Measurements from ENCODE around the gene HIP1. TPM values are rescaled to one million over a fixed set of nuclear protein-coding genes. Genes with fewer than 3 reads are reported as not detected.

The HIP1 gene
- total and polyA plus RNA-seq, 2 of the 13 experiments (the other 11 are each of a cell fraction or from before 2014, with no cell fraction given) = 4.5 to 6.2 TPM

DNA sequence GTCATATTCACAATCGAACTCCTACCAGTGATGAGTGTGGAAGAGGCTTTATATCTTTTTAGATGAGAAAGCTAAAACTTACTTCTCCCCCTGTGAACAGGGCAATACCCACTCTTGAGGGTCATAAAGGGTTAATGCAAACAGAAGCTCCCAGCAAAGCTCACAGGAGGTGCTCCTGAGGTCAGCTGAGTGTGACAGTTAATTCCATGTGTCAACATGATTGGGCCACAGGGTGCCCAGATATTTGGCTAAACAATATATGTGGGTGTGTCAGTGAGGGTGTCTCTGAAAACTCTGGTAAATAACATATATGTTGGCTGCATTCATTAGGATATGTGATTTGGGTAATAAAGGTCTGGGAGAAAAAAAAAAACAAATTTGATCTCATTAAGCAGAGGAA, 86.0 kb downstream of the HIP1 start (continued):
- peak in 1 of 2 experiments; percentile 17; a peak in 1 of 4 replicates for TF ChIP-seq EP300 (IDR thresholded peaks at IDR 0.05; ENCODE audit: low read depth in 2 of 2, low read length in 2 of 2)
- TF ChIP-seq EP300 (CRISPR knock-in tag; IDR thresholded peaks at IDR 0.05; ENCODE audit: borderline replicate concordance) = no peak
- TF ChIP-seq TGIF2 (CRISPR knock-in tag; IDR thresholded peaks at IDR 0.05) = 0 out of 2 replicates have a peak, but pooled peaks have one; percentile 48
- no peak for TF ChIP-seq GABPA (IDR thresholded peaks at IDR 0.05; ENCODE audit: low read depth, low read length)
- TF ChIP-seq GABPA (CRISPR knock-in tag; IDR thresholded peaks at IDR 0.05; ENCODE audit: low read depth) = no peak
- TF ChIP-seq, protein P1, sequence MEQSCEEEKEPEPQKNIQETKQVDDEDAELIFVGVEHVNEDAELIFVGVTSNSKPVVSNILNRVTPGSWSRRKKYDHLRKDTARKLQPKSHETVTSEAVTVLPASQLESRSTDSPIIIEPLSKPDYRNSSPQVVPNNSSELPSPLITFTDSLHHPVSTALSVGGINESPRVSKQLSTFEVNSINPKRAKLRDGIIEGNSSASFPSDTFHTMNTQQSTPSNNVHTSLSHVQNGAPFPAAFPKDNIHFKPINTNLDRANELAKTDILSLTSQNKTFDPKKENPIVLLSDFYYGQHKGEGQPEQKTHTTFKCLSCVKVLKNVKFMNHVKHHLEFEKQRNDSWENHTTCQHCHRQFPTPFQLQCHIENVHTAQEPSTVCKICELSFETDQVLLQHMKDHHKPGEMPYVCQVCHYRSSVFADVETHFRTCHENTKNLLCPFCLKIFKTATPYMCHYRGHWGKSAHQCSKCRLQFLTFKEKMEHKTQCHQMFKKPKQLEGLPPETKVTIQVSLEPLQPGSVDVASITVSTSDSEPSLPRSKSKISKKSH (CRISPR knock-in tag; IDR thresholded peaks at IDR 0.05; ENCODE audit: borderline replicate concordance) = no peak
- TF ChIP-seq ZNF652 (CRISPR knock-in tag; IDR thresholded peaks at IDR 0.05; ENCODE audit: borderline replicate concordance, low read depth) = peak; percentile 93
- peak; percentile 48 for TF ChIP-seq FOXA3 (CRISPR knock-in tag; IDR thresholded peaks at IDR 0.05)
- TF ChIP-seq ZNF605 (CRISPR knock-in tag; IDR thresholded peaks at IDR 0.05) = no peak
- TF ChIP-seq YEATS2 (CRISPR knock-in tag; IDR thresholded peaks at IDR 0.05; ENCODE audit: borderline replicate concordance) = no peak
- 0 out of 2 replicates have a peak, but pooled peaks have one; percentile 24 for TF ChIP-seq GATAD2A (CRISPR knock-in tag; IDR thresholded peaks at IDR 0.05)
- TF ChIP-seq FOXP1 (IDR thresholded peaks at IDR 0.05) = no peak
- TF ChIP-seq FOXP1 (CRISPR knock-in tag; IDR thresholded peaks at IDR 0.05) = peak; percentile 15; the same call in 1 of the 2 replicates
- TF ChIP-seq ZNF501 (CRISPR knock-in tag; IDR thresholded peaks at IDR 0.05) = no peak
- TF ChIP-seq KLF9 (CRISPR knock-in tag; IDR thresholded peaks at IDR 0.05; ENCODE audit: low read depth) = no peak
- no peak for TF ChIP-seq KLF6 (CRISPR knock-in tag; IDR thresholded peaks at IDR 0.05)
- TF ChIP-seq SOX6 (IDR thresholded peaks at IDR 0.05) = no peak
- TF ChIP-seq SOX6 (CRISPR knock-in tag; IDR thresholded peaks at IDR 0.05) = 0 out of 2 replicates have a peak, but pooled peaks have one; percentile 14
- TF ChIP-seq SOX13 (IDR thresholded peaks at IDR 0.05) = no peak
- peak in 1 of 2 experiments; percentile 51; a peak in 1 of 4 replicates for TF ChIP-seq SOX13 (CRISPR knock-in tag; conservative IDR thresholded peaks at IDR 0.05 in 1 of 2, IDR thresholded peaks at IDR 0.05 in 1 of 2)
- no peak for TF ChIP-seq HNRNPK (IDR thresholded peaks at IDR 0.05; ENCODE audit: low read depth, low read length, poor library complexity, severe bottlenecking)
- no peak for TF ChIP-seq NAIF1 (CRISPR knock-in tag; IDR thresholded peaks at IDR 0.05; ENCODE audit: borderline replicate concordance)
- 0 out of 4 replicates have a peak, but pooled peaks of 1 of the 2 experiments have one; percentile 22 for TF ChIP-seq NR2F1 (CRISPR knock-in tag; IDR thresholded peaks at IDR 0.05)
- no peak for TF ChIP-seq ZNF557 (CRISPR knock-in tag; IDR thresholded peaks at IDR 0.05)
- no peak for TF ChIP-seq FOXA1 (IDR thresholded peaks at IDR 0.05)
- peak; percentile 57 for TF ChIP-seq FOXA1 (CRISPR knock-in tag; IDR thresholded peaks at IDR 0.05)
- peak; percentile 37; the same call in 1 of the 2 replicates for TF ChIP-seq NR2F2 (IDR thresholded peaks at IDR 0.05; ENCODE audit: borderline replicate concordance, low read depth)

All from HepG2 (cell line).